Activated CD8-positive, alpha-beta memory T cell treated with anti-CD3 and anti-CD28 coated beads, Interleukin-2, amount 10 ng/mL, durations not matched to agents 7 days and 5 days (primary cell): ENCODE data around the gene ALG12. TPM values are rescaled to one million over a fixed set of nuclear protein-coding genes. Genes with fewer than 3 reads are reported as not detected.

ENCODE experiments used
- ATAC-seq: fragments of 150-1000 bp; cut with Tn5 transposase; one replicate; pipeline ENCODE4 v1.10.0; 2021; ENCODE audit warnings: moderate library complexity
- CTCF ChIA-PET: fragments of 350-600 bp; sonication (Branson Sonifier 250); formaldehyde crosslinking; loops from one replicate; lab custom pipeline; 2021; ENCODE audit warnings: antibody characterized with exemption; lab: Charles Lee
- DNase-seq: peaks from one replicate; pipeline ENCODE4 v3.0.0-alpha.2; 2020
- H3K27ac Mint-ChIP-seq: one replicate; pipeline ENCODE4 v1.8.0; 2021; ENCODE audit warnings: mild to moderate bottlenecking, mixed read lengths
- H3K27me3 Mint-ChIP-seq: one replicate; pipeline ENCODE4 v1.8.0; 2021; ENCODE audit warnings: mixed read lengths
- H3K36me3 Mint-ChIP-seq: one replicate; pipeline ENCODE4 v1.8.0; 2021; ENCODE audit warnings: mild to moderate bottlenecking, mixed read lengths
- H3K4me1 Mint-ChIP-seq: one replicate; pipeline ENCODE4 v1.8.0; 2021; ENCODE audit warnings: mixed read lengths
- H3K4me3 Mint-ChIP-seq: one replicate; pipeline ENCODE4 v1.8.0; 2021; ENCODE audit warnings: mild to moderate bottlenecking, moderate library complexity, mixed read lengths
- H3K9me3 Mint-ChIP-seq: one replicate; pipeline ENCODE4 v1.8.0; 2022; ENCODE audit warnings: low read depth, mixed read lengths
- total RNA-seq, 2 experiments: library from RNA; stranded (reverse); gene quantifications; one replicate each; pipeline ENCODE4 v1.2.3, GENCODE V29; 2021

ALG12 gene
- total RNA-seq, 2 experiments from 2014 or later = 16.8 to 18.8 TPM

DNA sequence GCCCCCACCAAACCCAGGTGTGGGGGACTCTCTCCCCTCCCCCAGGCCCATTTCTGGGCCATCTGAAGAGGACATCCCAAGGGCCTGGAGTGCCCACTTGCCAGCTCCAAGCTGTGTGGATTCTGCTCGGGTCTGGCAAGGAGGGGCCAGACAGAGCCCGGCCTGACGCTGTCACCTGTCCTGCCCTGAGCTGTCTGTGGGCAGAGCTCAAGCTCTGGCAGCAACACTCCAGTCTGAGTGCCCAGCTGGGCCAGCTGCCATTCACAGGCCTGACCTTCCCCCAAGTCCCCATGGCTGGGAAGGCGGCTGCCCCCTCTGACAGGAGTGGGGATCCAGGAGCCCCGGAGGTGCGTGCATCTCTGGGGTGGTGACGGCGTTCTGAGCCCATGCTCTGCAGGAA lies 36.1 kb upstream of the ALG12 start:
- ATAC-seq (no peak), DNase-seq (no peak)
- no peaks in the 10 kb centered on the region for H3K9me3 Mint-ChIP-seq
- H3K27me3 Mint-ChIP-seq = no peaks in the 10 kb centered on the region
- CTCF ChIA-PET = no interaction called here
- H3K36me3 Mint-ChIP-seq = no peaks in the 10 kb centered on the region
- H3K4me3 Mint-ChIP-seq = no peak overlapping the region
- H3K4me1 Mint-ChIP-seq = peaks cover 6% of the 10 kb centered on the region
- H3K27ac Mint-ChIP-seq = no peak overlapping the region

DNA sequence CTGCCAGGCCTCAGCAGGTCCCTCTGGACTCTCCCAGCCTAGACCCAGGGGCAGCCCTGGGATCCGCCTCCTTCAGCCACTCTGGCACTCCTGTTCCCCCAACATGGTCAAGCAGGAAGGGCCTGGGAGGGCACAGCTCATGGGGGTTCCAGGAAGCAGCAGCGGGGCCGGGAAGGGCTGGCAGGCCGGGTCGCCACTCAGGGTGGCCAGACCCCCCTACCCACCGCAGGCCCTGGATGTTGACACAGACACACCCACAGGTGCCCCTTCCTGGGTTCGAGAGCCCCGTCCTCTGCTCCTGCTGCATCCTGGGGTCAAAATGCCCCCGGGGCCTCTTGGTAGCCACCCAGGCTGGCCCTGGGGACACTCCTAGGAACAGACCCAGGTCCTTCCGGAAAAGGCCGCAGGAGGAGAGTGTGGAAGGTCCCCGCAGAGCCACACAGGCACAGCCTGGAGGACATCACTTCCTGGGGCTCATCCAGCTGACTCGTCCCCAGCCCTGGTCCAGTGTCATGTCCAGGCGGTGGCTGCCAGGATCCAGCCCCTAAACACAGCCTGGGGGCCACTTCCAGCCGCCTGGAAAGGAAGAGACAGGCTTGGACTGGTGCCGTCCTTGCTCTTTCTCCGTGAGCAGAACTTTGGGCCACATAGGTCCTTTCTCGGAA lies 35.6 kb upstream of the ALG12 start:
- CTCF ChIA-PET = no interaction called here
- ATAC-seq = no peak
- H3K36me3 Mint-ChIP-seq = no peaks in the 10 kb centered on the region
- no peak overlapping the region for H3K4me3 Mint-ChIP-seq
- no peaks in the 10 kb centered on the region for H3K27me3 Mint-ChIP-seq
- H3K4me1 Mint-ChIP-seq = peaks cover under 1% of the 10 kb centered on the region
- no peak overlapping the region for H3K27ac Mint-ChIP-seq
- no peaks in the 10 kb centered on the region for H3K9me3 Mint-ChIP-seq
- DNase-seq = no peak

DNA sequence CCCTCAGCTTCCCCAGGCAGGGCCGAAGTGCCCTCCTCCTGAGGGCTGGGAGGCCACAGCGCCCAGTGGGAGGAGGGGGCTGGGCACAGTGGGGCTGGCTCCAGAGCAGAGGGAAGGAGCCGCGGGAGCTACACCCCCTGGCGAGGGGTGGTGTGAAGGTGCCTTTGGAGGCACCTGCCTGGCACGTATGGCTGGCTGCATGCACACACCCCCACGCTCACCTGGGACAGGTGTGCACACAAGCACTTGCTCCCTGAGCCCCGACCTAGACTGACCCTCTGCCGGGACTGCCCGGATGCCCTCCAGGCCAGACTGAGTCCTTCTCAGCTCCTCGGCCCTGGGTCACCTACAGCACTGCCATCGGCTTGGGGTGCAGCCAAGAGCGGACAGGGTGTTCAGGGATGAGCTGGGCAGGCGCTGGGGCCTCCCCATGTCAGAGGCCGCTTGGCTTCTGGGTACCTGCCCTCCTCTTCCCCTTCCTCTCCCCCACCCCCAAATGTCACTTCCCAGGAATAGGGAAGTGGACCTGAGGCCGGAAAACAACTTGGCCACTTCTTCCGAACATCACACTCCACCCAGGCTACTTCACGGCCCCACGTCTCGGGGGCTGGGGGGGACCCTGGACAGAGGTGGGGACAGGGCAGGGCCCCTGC lies 34.9 kb upstream of the ALG12 start:
- no peaks in the 10 kb centered on the region for H3K36me3 Mint-ChIP-seq
- H3K4me3 Mint-ChIP-seq = no peak overlapping the region
- H3K9me3 Mint-ChIP-seq = no peaks in the 10 kb centered on the region
- no peaks in the 10 kb centered on the region for H3K27me3 Mint-ChIP-seq
- ATAC-seq (no peak), DNase-seq (no peak)
- CTCF ChIA-PET = no interaction called here
- no peaks in the 10 kb centered on the region for H3K4me1 Mint-ChIP-seq
- no peak overlapping the region for H3K27ac Mint-ChIP-seq

DNA sequence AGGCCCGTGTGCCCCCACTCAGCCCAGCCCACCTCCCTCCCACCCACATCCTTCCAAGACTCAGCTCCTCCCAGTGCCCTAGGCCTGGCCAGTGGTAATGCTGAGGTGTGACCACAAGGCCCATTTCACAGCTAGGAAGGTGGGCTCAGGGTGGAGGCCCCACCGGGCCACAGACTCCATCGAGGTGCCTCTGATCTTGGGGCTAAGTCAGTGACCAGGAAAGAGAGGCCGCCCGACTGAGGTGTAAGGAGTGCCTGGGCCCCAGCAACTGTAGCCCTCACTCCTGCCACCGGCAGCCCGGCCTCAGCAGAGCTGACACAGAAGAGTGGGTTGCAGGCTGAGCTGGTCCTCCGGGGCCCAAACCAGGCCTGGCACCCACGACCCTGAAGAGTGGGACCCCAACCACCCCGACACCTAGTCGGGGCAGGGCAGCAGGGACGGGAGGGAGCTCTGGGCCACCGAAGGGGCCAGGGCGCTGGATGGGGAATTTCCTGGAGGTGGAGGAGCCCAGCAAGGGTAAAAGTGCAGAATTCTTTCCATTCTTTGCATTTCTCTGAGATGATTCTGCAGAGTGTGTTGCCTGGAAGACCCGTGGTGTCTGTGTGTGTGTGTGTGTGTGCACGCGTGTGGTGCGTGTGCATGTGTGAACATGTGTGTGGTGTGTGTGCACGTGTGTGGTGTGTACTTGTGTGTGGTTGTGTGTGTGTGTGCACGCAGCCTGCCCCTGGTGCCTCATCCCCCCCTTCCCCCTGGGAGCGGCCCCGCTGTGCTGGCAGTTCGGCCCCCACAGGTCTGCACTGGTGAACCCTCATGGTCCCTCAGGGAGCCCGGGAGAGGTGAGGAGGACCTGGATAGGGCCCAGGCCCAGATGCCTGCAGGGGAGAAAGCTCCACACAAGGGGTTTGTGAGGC lies 34.0 kb upstream of the ALG12 start:
- H3K4me1 Mint-ChIP-seq = no peaks in the 10 kb centered on the region
- ATAC-seq = no peak
- H3K9me3 Mint-ChIP-seq = no peaks in the 10 kb centered on the region
- H3K36me3 Mint-ChIP-seq = no peaks in the 10 kb centered on the region
- H3K4me3 Mint-ChIP-seq = no peak overlapping the region
- H3K27ac Mint-ChIP-seq = no peak overlapping the region
- CTCF ChIA-PET = no interaction called here
- H3K27me3 Mint-ChIP-seq = no peaks in the 10 kb centered on the region
- DNase-seq = no peak

DNA sequence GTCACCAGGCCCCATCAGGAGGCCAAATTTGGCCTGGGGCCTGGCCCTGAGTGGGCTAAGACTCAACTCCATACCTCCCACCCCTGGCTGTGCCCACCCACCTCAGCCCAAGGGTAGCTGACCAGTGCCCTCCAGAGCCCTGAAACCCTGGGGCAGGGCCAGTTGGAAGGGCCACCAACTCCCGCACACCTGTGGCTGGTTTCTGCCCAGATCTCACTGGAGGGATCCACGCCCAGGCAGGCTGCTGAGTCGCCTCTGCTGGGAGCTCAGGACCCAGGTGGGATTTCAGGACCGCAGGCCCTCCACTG lies 33.4 kb upstream of the ALG12 start:
- Mint-ChIP-seq H3K27me3 (no peaks in the 10 kb centered on the region), H3K4me1 (no peaks in the 10 kb centered on the region), H3K9me3 (no peaks in the 10 kb centered on the region), H3K4me3 (no peak overlapping the region), H3K36me3 (no peaks in the 10 kb centered on the region), H3K27ac (no peak overlapping the region)
- DNase-seq = no peak
- CTCF ChIA-PET = no interaction called here
- ATAC-seq = no peak

DNA sequence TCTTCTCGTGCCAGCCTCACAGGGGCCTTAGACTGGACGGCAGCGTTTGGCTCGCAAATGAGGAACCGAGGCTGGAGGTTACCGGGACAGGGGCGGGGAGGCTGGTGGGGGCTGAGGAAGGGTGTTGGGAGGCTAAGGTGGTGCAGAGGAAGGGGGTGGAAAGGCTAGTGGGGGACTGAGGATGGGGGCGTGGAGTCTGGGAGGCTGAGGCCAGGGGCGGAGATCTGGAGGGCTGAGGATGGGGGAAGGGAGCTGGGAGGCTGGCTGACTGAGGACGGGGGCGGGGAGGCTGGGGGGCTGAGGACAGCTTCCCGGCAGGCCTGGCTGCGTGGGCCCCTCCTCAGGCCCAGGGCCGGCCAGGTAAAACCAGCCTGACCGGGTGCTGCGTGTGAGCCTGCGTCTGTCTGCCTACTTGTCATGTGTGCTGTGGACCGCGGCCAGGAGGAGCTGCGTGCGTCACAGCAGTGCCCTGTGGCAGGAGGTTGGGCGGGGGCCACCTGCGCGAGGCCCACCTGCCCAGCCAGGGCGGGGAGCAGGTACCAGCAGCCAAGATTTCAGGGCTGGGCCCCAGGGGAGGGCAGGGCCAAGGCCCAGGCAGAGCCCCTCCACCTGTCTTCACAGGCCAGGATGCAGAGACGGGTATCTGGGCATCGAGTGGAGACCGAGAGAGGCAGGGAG lies 32.9 kb upstream of the ALG12 start:
- ATAC-seq = no peak
- Mint-ChIP-seq H3K27ac (no peak overlapping the region), H3K36me3 (no peaks in the 10 kb centered on the region), H3K9me3 (no peaks in the 10 kb centered on the region), H3K4me3 (no peak overlapping the region), H3K27me3 (no peaks in the 10 kb centered on the region), H3K4me1 (no peaks in the 10 kb centered on the region)
- CTCF ChIA-PET = no interaction called here
- DNase-seq = no peak

DNA sequence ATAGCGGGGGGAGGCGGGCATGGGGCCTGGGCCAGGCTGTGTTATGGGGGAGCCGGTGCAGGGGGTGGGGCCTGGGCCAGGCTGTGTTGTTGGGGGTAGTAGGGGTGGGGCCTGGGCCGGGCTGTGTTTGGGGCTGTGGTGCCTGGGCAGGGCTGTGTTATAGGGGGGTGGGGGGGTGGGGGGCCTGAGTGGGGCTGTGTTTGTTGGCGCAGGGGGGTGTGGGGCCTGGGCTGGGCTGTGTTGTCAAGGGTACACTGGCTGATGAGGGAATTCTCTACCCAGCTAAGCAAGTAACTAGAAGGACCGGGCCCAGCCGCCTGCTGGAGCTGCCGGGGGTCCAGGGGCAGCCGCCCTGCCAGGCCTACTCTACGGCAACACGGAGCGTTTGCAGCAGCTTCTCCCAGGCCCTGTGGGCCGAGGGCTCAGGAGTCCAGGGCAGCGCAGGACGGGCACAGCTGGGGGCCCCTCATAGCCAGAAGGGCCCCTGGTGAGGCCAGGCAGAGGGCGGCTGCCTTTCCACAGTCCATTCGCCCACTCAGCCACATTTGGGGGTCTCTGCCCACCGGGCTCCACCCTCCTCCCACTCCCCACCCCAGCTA lies 32.3 kb upstream of the ALG12 start:
- H3K27me3 Mint-ChIP-seq = no peaks in the 10 kb centered on the region
- H3K9me3 Mint-ChIP-seq = no peaks in the 10 kb centered on the region
- CTCF ChIA-PET = no interaction called here
- H3K36me3 Mint-ChIP-seq = no peaks in the 10 kb centered on the region
- ATAC-seq = no peak
- no peak for DNase-seq
- H3K27ac Mint-ChIP-seq = no peak overlapping the region
- no peak overlapping the region for H3K4me3 Mint-ChIP-seq
- peaks cover 4% of the 10 kb centered on the region for H3K4me1 Mint-ChIP-seq

DNA sequence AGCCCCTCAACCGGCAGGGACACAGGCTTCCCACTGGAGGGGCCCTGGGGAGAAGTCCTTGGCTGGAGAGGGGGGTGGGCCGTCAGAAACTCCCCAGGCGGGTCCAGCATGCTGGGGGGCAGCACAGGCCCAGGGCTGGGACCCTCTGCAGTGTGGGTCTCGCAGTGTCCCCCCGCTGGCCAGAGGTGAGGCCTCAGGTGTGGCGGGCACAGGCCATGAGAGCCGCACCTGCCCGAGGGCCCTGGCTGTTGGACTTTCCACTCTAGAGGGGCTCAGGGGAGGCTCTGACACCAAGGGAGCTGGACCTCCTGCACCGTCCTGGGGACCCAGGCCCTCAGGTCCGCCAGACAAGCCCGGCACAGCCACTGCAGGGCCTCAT lies 31.7 kb upstream of the ALG12 start:
- CTCF ChIA-PET = no interaction called here
- no peak overlapping the region for H3K27ac Mint-ChIP-seq
- H3K27me3 Mint-ChIP-seq = no peaks in the 10 kb centered on the region
- no peak for DNase-seq
- H3K4me3 Mint-ChIP-seq = no peak overlapping the region
- no peaks in the 10 kb centered on the region for H3K9me3 Mint-ChIP-seq
- ATAC-seq = no peak
- H3K4me1 Mint-ChIP-seq = peaks cover 7% of the 10 kb centered on the region
- H3K36me3 Mint-ChIP-seq = no peaks in the 10 kb centered on the region

DNA sequence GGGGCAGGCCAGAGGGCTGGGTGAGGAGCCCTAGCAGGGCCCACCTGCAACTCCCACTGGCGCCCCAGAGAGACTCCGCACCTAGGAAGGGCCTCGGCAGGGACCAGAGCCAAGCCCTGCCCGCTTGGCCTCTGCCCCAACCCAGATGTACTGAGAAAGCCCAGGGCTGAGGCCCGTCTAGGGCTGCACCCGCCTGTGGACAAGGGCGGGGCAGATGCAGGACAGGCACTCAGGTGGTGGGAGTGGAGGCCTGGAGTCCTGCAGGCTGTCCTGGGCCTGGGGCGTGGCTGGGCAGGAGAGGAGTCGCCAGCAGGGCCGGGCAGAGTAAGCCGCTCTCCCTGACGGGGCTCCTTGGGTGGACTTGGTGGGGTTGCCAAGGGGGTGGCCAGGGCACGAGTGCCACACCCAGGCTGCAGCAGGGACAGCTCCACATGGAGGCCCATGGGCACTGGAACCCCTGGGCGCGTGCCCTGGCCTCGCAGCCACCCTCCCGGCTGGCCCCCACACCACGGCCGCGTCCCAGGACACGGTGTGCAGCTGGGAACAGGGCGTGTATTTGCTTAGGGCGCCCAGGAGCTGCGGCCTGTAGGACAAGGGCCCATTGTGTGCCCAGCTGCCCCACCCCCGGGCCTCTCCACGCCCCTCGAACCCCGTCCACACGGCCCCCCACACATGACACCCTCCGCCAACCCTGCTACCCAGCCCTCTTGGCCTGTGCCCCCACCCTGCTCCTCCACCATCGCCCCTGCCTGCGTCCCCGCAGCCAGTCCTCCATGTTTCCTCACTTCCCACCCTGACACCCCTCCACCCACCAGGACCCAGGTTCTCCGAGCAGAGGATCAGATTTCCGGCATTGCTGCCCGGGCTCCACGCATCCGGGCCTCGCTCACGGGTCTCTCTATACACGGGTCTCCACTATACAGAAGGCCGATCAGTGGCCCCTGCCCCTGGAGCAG lies 31.0 kb upstream of the ALG12 start:
- Mint-ChIP-seq H3K4me3 (no peak overlapping the region), H3K9me3 (no peaks in the 10 kb centered on the region), H3K27ac (no peak overlapping the region), H3K4me1 (peaks cover 7% of the 10 kb centered on the region), H3K36me3 (no peaks in the 10 kb centered on the region), H3K27me3 (no peaks in the 10 kb centered on the region)
- ATAC-seq = no peak
- CTCF ChIA-PET = no interaction called here
- no peak for DNase-seq

DNA sequence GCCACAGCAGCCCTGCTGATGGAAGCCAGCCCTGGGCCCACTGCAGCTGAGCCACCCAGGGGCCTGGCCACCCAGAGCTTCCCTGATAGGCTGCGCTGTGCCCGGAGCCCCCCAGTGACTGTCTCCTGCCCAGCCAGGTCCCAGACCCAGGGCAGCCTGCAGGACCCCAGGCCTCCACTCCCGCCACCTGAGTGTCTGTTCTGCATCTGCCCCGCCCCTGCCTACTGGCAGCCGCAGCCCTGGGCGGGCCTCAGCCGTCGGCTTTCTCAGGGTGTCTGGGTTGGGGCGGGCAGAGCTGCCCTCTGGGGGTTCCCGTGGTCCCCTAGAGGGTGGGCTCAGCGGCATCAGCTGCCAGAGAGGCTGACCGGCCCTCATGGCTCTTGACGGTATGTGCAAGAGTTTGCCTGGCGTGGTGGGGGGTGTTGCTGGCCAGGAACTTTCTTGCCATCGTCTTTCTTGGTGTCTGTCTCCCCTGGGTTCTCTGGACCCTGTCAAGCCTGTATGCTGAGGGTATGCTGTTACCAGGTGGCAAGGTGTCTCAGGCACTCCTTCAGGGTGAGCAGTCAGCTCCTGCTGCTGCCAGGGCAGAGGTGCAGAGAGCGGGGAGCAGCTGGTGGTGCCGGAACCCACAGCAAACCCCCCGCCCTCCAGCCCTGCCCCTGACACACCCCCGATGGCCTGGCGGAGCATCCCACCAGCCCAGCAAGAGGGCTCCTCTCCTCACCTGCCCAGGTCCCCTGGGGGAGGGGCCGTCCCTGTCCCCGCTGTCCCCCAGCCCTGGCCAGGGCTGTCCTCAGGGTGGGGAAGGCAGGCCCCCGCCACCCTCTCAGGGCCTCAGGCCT lies 30.1 kb upstream of the ALG12 start:
- CTCF ChIA-PET = no interaction called here
- no peak overlapping the region for H3K27ac Mint-ChIP-seq
- H3K36me3 Mint-ChIP-seq = no peaks in the 10 kb centered on the region
- ATAC-seq (no peak), DNase-seq (no peak)
- H3K27me3 Mint-ChIP-seq = no peaks in the 10 kb centered on the region
- no peaks in the 10 kb centered on the region for H3K9me3 Mint-ChIP-seq
- H3K4me1 Mint-ChIP-seq = peaks cover 7% of the 10 kb centered on the region
- H3K4me3 Mint-ChIP-seq = no peak overlapping the region

DNA sequence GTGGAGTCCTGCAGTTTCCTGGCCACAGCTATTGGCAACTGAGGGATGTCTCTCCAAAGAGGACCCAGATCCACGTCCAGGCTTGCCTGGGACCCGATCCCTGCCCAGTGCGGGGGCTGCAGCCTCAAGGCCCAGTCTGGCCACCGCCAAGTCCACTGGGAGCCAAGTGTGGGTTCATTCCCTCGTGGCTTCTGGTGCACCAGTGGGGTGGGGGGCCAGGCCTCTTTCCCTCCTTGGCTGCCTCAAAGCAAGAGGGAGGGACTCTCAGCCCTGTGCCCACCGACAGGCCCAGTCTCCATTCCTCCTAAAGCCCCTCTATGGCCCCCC lies 29.0 kb upstream of the ALG12 start:
- H3K4me1 Mint-ChIP-seq = peaks cover 7% of the 10 kb centered on the region
- ATAC-seq = no peak
- H3K9me3 Mint-ChIP-seq = no peaks in the 10 kb centered on the region
- H3K36me3 Mint-ChIP-seq = no peaks in the 10 kb centered on the region
- CTCF ChIA-PET = no interaction called here
- H3K27me3 Mint-ChIP-seq = no peaks in the 10 kb centered on the region
- no peak overlapping the region for H3K4me3 Mint-ChIP-seq
- no peak for DNase-seq
- H3K27ac Mint-ChIP-seq = no peak overlapping the region
